Smooth muscle cell (in vitro differentiated cells): ENCODE results near the gene RBMS3. TPM values are rescaled to one million over a fixed set of nuclear protein-coding genes. Genes with fewer than 3 reads are reported as not detected.

ENCODE experiments used
- DNase-seq: peaks from one replicate; lab custom pipeline; 2025; ENCODE audit not compliant: unreplicated experiment; lab: John Stamatoyannopoulos, UW
- H2AFZ ChIP-seq: fragments of 200-600 bp; sonication (generic); 2 replicates; pipeline ENCODE4 v1.6.0; 2016; ENCODE audit warnings: antibody characterized with exemption, low read depth, mild to moderate bottlenecking
- H3F3A ChIP-seq: fragments of 200-600 bp; sonication (generic); 2 replicates; pipeline ENCODE4 v1.6.0; 2017; ENCODE audit warnings: antibody characterized with exemption, low read depth
- H3K27ac ChIP-seq: fragments of 200-600 bp; sonication (generic); 2 replicates; pipeline ENCODE4 v1.5.1; 2016; ENCODE audit warnings: low read depth, mild to moderate bottlenecking
- H3K27me3 ChIP-seq: fragments of 200-600 bp; sonication (generic); 2 replicates; pipeline ENCODE4 v1.6.1; 2016; ENCODE audit warnings: low read depth, mild to moderate bottlenecking
- H3K36me3 ChIP-seq: fragments of 200-600 bp; sonication (generic); 2 replicates; pipeline ENCODE4 v1.5.1; 2016; ENCODE audit warnings: low read depth
- H3K4me1 ChIP-seq: fragments of 200-600 bp; sonication (generic); 2 replicates; pipeline ENCODE4 v1.5.1; 2016; ENCODE audit warnings: low read depth
- H3K4me2 ChIP-seq: fragments of 200-600 bp; sonication (generic); 2 replicates; pipeline ENCODE4 v1.6.0; 2016; ENCODE audit warnings: mild to moderate bottlenecking
- H3K4me3 ChIP-seq: fragments of 200-600 bp; sonication (generic); 2 replicates; pipeline ENCODE4 v1.5.1; 2016; ENCODE audit warnings: mild to moderate bottlenecking
- H3K79me2 ChIP-seq: fragments of 200-600 bp; sonication (generic); 2 replicates; pipeline ENCODE4 v1.6.0; 2016; ENCODE audit warnings: low read depth, mild to moderate bottlenecking
- H3K9ac ChIP-seq: fragments of 200-600 bp; sonication (generic); 2 replicates; pipeline ENCODE4 v1.6.0; 2016; ENCODE audit warnings: low read depth
- H3K9me3 ChIP-seq: fragments of 200-600 bp; sonication (generic); replicated peaks from 2 replicates; pipeline ENCODE4 v1.5.1; 2016; ENCODE audit warnings: low read depth
- H4K20me1 ChIP-seq: fragments of 200-600 bp; sonication (generic); 2 replicates; pipeline ENCODE4 v1.6.0; 2016; ENCODE audit warnings: low read depth
- CTCF ChIP-seq: fragments of 200-600 bp; sonication (generic); IDR thresholded peaks from 2 replicates; pipeline ENCODE4 v1.5.1; 2017; ENCODE audit warnings: borderline replicate concordance, mild to moderate bottlenecking, antibody characterized with exemption; ENCODE audit not compliant: insufficient read depth, poor library complexity, severe bottlenecking
- WGBS: methylation state at CpG from one replicate; pipeline ENCODE4 v1.1.7; 2016; ENCODE audit warnings: low lambda C conversion rate; 5-methylcytosine and 5-hydroxymethylcytosine counted together
- polyA plus RNA-seq: library from polyadenylated mRNA; unstranded; fragments of >200 nt; fragmentation: Nextera tagmentation; extraction: Ambion mirVana; gene quantifications from 2 replicates; pipeline ENCODE4 v1.2.1, GENCODE V29; 2016
- total RNA-seq: library from RNA; depleted of rRNA; stranded (reverse); fragments of >200 nt; gene quantifications from 2 replicates; pipeline ENCODE4 v1.2.3, GENCODE V29; 2014

RBMS3 gene
- total and polyA plus RNA-seq, 2 experiments from 2014 or later, result 42.9 to 50.6 TPM

GRCh38 chr3:29796808-29797207, 515.9 kb downstream of the RBMS3 start:
- Histone ChIP-seq H2AFZ (no peak overlapping the region), H3K27me3 (no peaks in the 10 kb centered on the region), H3K4me2 (no peak overlapping the region), H4K20me1 (no peaks in the 10 kb centered on the region), H3K9me3 (no peaks in the 10 kb centered on the region), H3K4me1 (no peaks in the 10 kb centered on the region), H3K36me3 (no peaks in the 10 kb centered on the region), H3F3A (no peaks in the 10 kb centered on the region), H3K9ac (no peak overlapping the region), H3K4me3 (no peak overlapping the region), H3K27ac (no peak overlapping the region), H3K79me2 (no peaks in the 10 kb centered on the region)
- TF ChIP-seq CTCF, result no peak
- DNase-seq, result no peak
- 91% methylated on average over 8 of the region's 8 CpGs for WGBS

GRCh38 chr3:29802057-29802456, 521.2 kb downstream of the RBMS3 start:
- no peaks in the 10 kb centered on the region for H3K36me3 ChIP-seq
- H3K9me3 ChIP-seq, result no peaks in the 10 kb centered on the region
- H3F3A ChIP-seq, result no peaks in the 10 kb centered on the region
- H3K27ac ChIP-seq, result no peak overlapping the region
- 60% methylated on average over 4 of the region's 4 CpGs for WGBS
- H3K4me1 ChIP-seq, result no peaks in the 10 kb centered on the region
- H3K4me2 ChIP-seq, result no peak overlapping the region
- H3K27me3 ChIP-seq, result no peaks in the 10 kb centered on the region
- no peak for DNase-seq
- no peak overlapping the region for H2AFZ ChIP-seq
- H3K79me2 ChIP-seq, result no peaks in the 10 kb centered on the region
- H3K9ac ChIP-seq, result no peak overlapping the region
- H4K20me1 ChIP-seq, result no peaks in the 10 kb centered on the region
- TF ChIP-seq CTCF, result no peak
- no peak overlapping the region for H3K4me3 ChIP-seq

- no peak overlapping the region for H3K27ac ChIP-seq
Measured at GRCh38 chr3:29804044-29804443, 523.2 kb downstream of the RBMS3 start.

More at GRCh38 chr3:29804044-29804443, 523.2 kb downstream of the RBMS3 start:
- Histone ChIP-seq H3K4me3 (no peak overlapping the region), H3K4me2 (no peak overlapping the region), H3K27me3 (no peaks in the 10 kb centered on the region), H3K9ac (no peak overlapping the region), H3K4me1 (no peaks in the 10 kb centered on the region), H3K79me2 (no peaks in the 10 kb centered on the region), H3K36me3 (no peaks in the 10 kb centered on the region), H2AFZ (no peak overlapping the region), H3K9me3 (no peaks in the 10 kb centered on the region), H4K20me1 (no peaks in the 10 kb centered on the region), H3F3A (no peaks in the 10 kb centered on the region)
- no peak for TF ChIP-seq CTCF
- no peak for DNase-seq
